Non-pigmented ciliary epithelial cell (primary cell): ENCODE data around the gene LRP1B.
A peak's percentile ranks its signal among the peaks of the same experiment; 100 is the strongest.

ENCODE experiments used
- DNase-seq: peaks from one replicate; pipeline ENCODE4 v3.0.0-alpha.2; 2010; ENCODE audit warnings: low read depth

Gene LRP1B

GRCh38 chr2:141513853-141514252 lies 617.0 kb downstream of the LRP1B start:
- no peak for DNase-seq

GRCh38 chr2:141508806-141509595 lies 621.8 kb downstream of the LRP1B start:
- no peak for DNase-seq

GRCh38 chr2:141508086-141508752 lies 622.6 kb downstream of the LRP1B start:
- no peak for DNase-seq

- DNase-seq: no peak
These were observed 624.7 kb downstream of the LRP1B start for GRCh38 chr2:141506135-141506534.

GRCh38 chr2:141501752-141502151 lies 629.1 kb downstream of the LRP1B start:
- no peak for DNase-seq

- DNase-seq: no peak
These were observed 631.7 kb downstream of the LRP1B start for GRCh38 chr2:141499123-141499522.

GRCh38 chr2:141498561-141498960 lies 632.3 kb downstream of the LRP1B start:
- peak; percentile 54 for DNase-seq

- no peak for DNase-seq
These were observed 633.5 kb downstream of the LRP1B start for GRCh38 chr2:141497272-141497671.

- no peak for DNase-seq
These were observed 634.0 kb downstream of the LRP1B start for GRCh38 chr2:141496810-141497209.

- no peak for DNase-seq
These were observed 636.9 kb downstream of the LRP1B start for GRCh38 chr2:141493936-141494335.

GRCh38 chr2:141492816-141493215 lies 638.0 kb downstream of the LRP1B start:
- no peak for DNase-seq

GRCh38 chr2:141490886-141491285 lies 639.9 kb downstream of the LRP1B start:
- no peak for DNase-seq

GRCh38 chr2:141482697-141483096 lies 648.1 kb downstream of the LRP1B start:
- DNase-seq: no peak

- no peak for DNase-seq
These were observed 655.0 kb downstream of the LRP1B start for GRCh38 chr2:141475801-141476200.

- DNase-seq: no peak
These were observed 662.1 kb downstream of the LRP1B start for GRCh38 chr2:141468761-141469160.

- no peak for DNase-seq
These were observed 663.5 kb downstream of the LRP1B start for GRCh38 chr2:141467331-141467730.

- no peak for DNase-seq
These were observed 665.8 kb downstream of the LRP1B start for GRCh38 chr2:141464995-141465394.

GRCh38 chr2:141458351-141458750 lies 672.5 kb downstream of the LRP1B start:
- no peak for DNase-seq

GRCh38 chr2:141455877-141456276 lies 674.9 kb downstream of the LRP1B start:
- DNase-seq: no peak

- DNase-seq: no peak
These were observed 675.5 kb downstream of the LRP1B start for GRCh38 chr2:141455211-141455826.

GRCh38 chr2:141440072-141440635 lies 690.7 kb downstream of the LRP1B start:
- no peak for DNase-seq

- no peak for DNase-seq
These were observed 691.3 kb downstream of the LRP1B start for GRCh38 chr2:141439524-141439923.

- DNase-seq: peak; percentile 6
These were observed 692.3 kb downstream of the LRP1B start for GRCh38 chr2:141438536-141438935.
